ENCODE measurements around the gene ADD3. TPM values are rescaled to one million over a fixed set of nuclear protein-coding genes. Genes with fewer than 3 reads are reported as not detected.

Gene ADD3
- total RNA-seq, 6 experiments from 2014 or later, result 11.7 to 71.3 (median 16.2) TPM

DNA sequence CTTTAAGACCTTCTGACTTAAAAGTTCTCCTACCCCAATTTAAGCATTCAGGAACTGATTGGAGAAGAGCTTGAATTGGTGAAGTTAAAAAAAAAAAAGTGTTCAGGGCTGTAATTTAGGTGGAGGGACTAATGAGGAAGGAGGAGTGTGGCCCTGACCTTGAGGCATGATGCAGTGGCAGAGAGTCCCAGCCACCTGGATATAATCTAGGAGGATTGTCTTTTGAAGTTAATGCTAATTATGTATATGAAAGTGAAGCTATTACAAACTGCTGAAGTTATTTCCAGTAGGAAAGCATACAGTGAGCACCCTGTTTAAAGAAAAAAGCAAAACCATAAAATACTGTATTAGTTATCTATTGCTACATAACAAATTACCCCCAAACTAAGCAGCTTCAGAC is 31.5 kb downstream of the ADD3 start:
- no peak for DNase-seq
- ATAC-seq, result no peak
- Histone ChIP-seq H3K4me3 (no peak overlapping the region), H3K4me1 (peaks cover 0 to 7% (median 0%) of the 10 kb centered on the region in 4 donors), H3K27ac (no peak overlapping the region), H3K9me3 (no peaks in the 10 kb centered on the region), H3K27me3 (no peaks in the 10 kb centered on the region), H3K36me3 (no peaks in the 10 kb centered on the region)
- TF ChIP-seq POLR2A (IDR thresholded peaks at IDR 0.05), result no peak
- TF ChIP-seq CTCF (IDR thresholded peaks at IDR 0.05), result no peak
- intact Hi-C loops (cut with DNase I), result no loop called here

- 93% methylated on average over 1 of the region's 1 CpG for WGBS (ENCODE audit: insufficient coverage, low coverage, low lambda C conversion rate, missing lambda C conversion rate)
- ATAC-seq, result no peak
- Histone ChIP-seq H3K36me3 (no peaks in the 10 kb centered on the region), H3K9me3 (no peaks in the 10 kb centered on the region), H3K4me3 (no peak overlapping the region), H3K27ac (no peak overlapping the region), H3K27me3 (no peaks in the 10 kb centered on the region), H3K4me1 (peaks cover 0 to 7% (median 0%) of the 10 kb centered on the region in 4 donors)
- no peak for DNase-seq
- intact Hi-C loops (cut with DNase I), result no loop called here
- no peak for TF ChIP-seq CTCF (IDR thresholded peaks at IDR 0.05)
- no peak for TF ChIP-seq POLR2A (IDR thresholded peaks at IDR 0.05)
Observed at GRCh38 chr10:110040108-110040507, 32.3 kb downstream of the ADD3 start.

DNA sequence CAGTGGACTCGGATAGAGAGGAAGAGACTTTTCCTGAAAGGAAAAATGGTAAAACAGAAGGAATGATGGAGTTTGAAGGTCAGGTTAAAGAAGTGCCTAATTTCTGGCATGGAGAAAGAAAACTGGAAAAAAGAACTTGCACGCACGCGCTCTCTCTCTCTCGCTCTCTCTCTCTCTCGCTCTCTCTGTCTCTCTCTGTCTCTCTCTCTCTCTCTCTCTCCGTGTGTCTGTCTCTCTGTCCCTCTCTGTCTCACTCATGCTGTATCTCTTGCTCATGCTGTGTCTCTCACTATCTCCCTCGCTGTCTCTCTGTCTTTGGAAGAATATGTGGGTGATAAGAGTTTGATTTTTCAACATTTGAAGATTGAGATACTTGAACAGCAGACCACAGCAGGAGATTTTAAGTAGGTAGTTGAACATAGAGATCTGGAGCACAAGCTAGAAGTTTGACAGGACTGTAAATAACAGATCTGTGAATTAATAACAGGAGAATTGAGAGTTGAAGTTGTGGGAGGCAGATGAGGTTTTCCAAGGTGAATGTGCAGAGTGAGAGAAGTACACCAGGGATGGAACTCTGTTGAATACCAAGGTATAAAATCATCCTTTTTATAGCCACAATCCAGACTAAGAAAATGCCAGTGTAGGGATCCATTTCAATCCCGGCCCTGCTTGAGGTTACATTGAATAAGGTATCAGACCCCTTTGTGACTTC is 33.1 kb downstream of the ADD3 start:
- DNase-seq, result no peak
- H3K9me3 ChIP-seq, result no peaks in the 10 kb centered on the region
- TF ChIP-seq POLR2A (IDR thresholded peaks at IDR 0.05) (no peak), CTCF (IDR thresholded peaks at IDR 0.05) (no peak)
- WGBS (ENCODE audit: insufficient coverage, low coverage, low lambda C conversion rate, missing lambda C conversion rate), result 78% methylated on average over 4 of the region's 9 CpGs
- H3K27me3 ChIP-seq, result no peaks in the 10 kb centered on the region
- no peak for ATAC-seq
- H3K4me3 ChIP-seq, result no peak overlapping the region
- no peak overlapping the region for H3K27ac ChIP-seq
- H3K36me3 ChIP-seq, result no peaks in the 10 kb centered on the region
- intact Hi-C loops (cut with DNase I), result no loop called here
- peaks cover 0 to 7% (median 0%) of the 10 kb centered on the region in 4 donors for H3K4me1 ChIP-seq

DNA sequence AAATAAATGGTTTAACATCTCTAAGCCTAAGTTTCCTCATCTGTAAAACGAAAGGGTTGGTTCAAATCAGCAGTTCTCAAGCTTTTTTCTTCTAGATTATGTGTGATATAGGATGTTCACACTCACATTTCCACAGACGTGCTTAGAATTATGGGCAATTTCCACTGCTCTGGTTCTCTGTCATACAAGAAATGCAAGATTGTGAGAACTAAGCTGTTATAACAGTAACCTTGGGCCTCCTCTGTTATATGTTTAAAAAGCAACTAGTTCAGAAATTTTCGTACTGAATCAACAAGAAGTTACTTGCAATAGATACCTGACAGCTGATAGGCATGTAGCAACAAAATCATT is 33.7 kb downstream of the ADD3 start:
- Histone ChIP-seq H3K9me3 (no peaks in the 10 kb centered on the region), H3K27ac (no peak overlapping the region), H3K27me3 (no peaks in the 10 kb centered on the region), H3K4me3 (no peak overlapping the region), H3K36me3 (no peaks in the 10 kb centered on the region), H3K4me1 (peaks cover 0 to 7% (median 0%) of the 10 kb centered on the region in 4 donors)
- ATAC-seq (no peak), DNase-seq (no peak)
- intact Hi-C loops (cut with DNase I), result no loop called here
- WGBS (ENCODE audit: insufficient coverage, low coverage, low lambda C conversion rate, missing lambda C conversion rate), result 73% methylated on average over 3 of the region's 3 CpGs
- TF ChIP-seq POLR2A (IDR thresholded peaks at IDR 0.05) (no peak), CTCF (IDR thresholded peaks at IDR 0.05) (no peak)

GRCh38 chr10:110042181-110042580 is 34.4 kb downstream of the ADD3 start:
- Histone ChIP-seq H3K4me1 (peaks cover 0 to 7% (median 0%) of the 10 kb centered on the region in 4 donors), H3K4me3 (no peak overlapping the region), H3K36me3 (no peaks in the 10 kb centered on the region), H3K9me3 (no peaks in the 10 kb centered on the region), H3K27me3 (no peaks in the 10 kb centered on the region), H3K27ac (no peak overlapping the region)
- 63% methylated on average over 3 of the region's 3 CpGs for WGBS (ENCODE audit: insufficient coverage, low coverage, low lambda C conversion rate, missing lambda C conversion rate)
- TF ChIP-seq POLR2A (IDR thresholded peaks at IDR 0.05) (no peak), CTCF (IDR thresholded peaks at IDR 0.05) (no peak)
- intact Hi-C loops (cut with DNase I), result no loop called here
- DNase-seq (no peak), ATAC-seq (no peak)

All from right lobe of liver (tissue), 6 donors.